Amniotic epithelial cell (primary cell): ENCODE results near the gene VTN.
A peak's percentile ranks its signal among the peaks of the same experiment; 100 is the strongest.

Experiments
- DNase-seq: peaks from one replicate; pipeline ENCODE4 v3.0.0-alpha.2; 2010; ENCODE audit warnings: low read depth

Gene VTN, protein sequence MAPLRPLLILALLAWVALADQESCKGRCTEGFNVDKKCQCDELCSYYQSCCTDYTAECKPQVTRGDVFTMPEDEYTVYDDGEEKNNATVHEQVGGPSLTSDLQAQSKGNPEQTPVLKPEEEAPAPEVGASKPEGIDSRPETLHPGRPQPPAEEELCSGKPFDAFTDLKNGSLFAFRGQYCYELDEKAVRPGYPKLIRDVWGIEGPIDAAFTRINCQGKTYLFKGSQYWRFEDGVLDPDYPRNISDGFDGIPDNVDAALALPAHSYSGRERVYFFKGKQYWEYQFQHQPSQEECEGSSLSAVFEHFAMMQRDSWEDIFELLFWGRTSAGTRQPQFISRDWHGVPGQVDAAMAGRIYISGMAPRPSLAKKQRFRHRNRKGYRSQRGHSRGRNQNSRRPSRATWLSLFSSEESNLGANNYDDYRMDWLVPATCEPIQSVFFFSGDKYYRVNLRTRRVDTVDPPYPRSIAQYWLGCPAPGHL

DNA sequence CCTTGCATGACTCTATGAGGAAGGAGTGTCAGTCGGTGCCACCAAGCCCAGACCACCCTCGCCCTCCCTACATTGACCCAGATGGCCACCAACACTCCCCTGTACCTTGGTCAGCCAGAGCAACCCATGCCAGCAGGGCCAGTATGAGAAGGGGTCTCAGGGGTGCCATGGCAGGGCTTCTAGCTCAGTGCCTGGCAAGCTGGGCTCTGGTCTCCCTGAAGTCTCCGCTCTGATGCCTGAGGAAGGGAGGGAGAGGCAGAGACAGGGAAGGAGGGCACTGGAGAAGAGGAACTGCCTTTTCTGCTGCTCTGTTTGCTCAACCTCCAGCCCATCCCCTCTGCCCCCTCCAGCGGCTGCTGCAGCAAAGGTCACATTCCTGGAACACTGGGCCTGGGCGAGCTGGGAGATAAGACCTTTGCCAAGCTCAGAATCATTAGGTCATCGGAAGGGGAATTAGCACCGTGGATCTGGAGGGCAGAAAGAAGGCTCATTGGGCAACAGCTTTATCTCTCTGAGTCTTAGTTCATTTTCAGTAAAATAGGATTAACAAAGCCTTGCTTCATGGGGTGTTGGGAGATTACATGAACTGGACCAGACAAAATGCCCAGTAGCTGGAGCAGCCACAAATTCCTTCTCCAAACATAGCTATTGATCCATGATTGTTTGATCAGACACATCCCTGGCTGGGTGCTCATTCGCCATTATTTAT lies at the start of gene VTN:
Gene VTN (minus strand): TSS at position 273 of the 709 bp plus-strand sequence. CDS start 104 bp downstream, at position 169.
- peak; percentile 100 for DNase-seq

DNA sequence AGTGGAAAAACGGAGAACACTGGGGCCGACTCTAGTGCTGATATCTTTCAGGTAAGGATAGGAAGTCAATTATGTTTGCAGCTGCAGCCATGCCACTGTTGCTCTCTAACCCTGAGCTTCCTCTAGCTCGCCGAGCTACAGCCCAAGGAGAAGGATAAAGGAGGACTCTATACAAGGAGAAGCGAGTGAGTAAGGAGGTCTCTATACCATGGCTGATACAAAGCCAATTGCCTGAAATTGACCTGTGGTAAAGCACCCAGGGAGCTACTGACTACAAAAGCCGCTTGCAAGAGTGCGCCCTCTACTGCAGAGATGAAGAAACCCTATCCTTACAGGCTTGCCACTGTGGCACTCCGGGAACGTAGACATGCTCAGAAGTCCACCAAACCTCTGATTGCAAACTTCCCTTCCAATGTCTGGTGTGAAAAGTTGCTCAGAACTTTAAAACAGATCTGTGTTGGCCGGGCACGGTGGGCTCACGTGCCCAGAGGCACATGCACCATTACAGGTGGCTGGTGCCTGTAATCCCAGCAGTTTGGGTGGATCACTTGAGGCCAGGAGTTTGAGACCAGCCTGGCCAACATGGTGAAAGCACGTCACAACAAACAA lies 46.7 kb upstream of the VTN start:
- peak; percentile 64 for DNase-seq

DNA sequence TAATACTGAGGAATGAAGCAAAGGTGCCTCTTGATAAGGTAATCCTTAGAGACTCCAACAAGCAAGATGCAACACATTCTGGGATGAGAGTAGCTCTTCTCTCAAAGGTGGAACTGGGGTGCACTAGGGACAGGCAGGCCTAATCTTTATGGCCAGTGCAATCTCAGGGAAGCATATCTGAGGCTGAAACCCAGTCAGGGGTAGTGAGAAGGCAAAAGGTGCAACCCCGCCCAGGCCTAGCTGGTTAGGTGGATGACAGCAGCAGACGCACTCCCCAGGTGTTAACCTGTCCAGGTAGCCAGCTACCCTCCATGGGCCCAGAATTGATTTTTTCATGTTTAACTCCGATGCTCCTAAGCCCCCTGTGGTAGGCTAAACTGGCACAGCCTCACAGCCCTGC lies 45.8 kb upstream of the VTN start:
- DNase-seq: no peak

DNA sequence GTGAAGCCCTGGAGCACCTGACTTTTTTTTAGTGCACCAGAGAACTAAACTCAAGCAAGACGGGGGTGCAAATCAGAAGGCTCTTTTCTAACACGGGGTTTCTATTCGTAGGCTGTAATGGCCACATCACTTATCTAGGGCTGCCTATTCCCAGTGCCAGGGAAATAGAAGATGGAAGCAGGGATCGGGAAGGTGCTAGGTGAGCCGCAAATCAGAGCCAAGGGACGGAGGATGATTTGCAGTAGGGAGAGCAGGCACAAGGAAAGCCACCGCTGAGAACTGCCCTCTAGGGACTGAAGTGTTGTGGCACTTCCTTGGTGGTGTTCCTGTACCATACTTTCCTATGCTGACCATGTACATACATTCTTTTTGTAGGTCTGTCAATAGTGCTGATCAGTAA lies 43.7 kb upstream of the VTN start:
- DNase-seq: no peak

DNA sequence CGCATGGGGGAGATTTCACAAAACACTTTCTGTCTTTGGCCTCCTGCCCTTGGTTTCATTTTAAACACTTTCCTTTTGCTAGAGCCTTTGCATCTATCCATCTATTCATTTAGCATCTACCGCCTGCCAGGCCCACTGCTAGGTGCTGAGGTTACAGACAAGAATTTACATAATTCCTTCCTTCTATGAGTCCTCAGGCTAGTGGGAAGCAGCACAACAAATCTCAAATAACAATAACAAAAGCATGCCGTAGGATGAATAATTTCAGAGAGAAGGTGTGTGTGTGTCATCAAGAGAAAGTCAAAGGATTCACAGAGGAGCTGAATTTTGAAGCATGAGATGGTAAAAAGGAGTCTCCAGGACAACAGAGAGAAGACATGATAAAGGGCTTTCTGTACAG lies 42.0 kb upstream of the VTN start:
- DNase-seq: no peak

DNA sequence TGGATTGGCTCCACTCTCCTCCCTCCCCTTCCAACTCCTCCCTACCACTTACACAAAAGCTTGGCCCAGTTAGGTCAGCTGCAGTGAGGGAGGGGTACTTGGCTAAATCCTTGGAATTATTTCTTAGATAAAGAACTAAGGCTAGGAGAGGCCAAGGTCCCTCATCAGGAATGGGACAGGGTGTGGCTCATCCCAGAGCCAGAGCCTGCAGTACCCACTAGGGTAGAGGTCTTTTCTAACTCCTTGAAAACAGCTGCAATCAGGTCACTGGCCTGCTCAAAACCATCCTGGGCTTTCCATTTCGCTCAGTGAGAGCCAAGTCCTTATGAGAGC lies 37.8 kb upstream of the VTN start:
- no peak for DNase-seq

DNA sequence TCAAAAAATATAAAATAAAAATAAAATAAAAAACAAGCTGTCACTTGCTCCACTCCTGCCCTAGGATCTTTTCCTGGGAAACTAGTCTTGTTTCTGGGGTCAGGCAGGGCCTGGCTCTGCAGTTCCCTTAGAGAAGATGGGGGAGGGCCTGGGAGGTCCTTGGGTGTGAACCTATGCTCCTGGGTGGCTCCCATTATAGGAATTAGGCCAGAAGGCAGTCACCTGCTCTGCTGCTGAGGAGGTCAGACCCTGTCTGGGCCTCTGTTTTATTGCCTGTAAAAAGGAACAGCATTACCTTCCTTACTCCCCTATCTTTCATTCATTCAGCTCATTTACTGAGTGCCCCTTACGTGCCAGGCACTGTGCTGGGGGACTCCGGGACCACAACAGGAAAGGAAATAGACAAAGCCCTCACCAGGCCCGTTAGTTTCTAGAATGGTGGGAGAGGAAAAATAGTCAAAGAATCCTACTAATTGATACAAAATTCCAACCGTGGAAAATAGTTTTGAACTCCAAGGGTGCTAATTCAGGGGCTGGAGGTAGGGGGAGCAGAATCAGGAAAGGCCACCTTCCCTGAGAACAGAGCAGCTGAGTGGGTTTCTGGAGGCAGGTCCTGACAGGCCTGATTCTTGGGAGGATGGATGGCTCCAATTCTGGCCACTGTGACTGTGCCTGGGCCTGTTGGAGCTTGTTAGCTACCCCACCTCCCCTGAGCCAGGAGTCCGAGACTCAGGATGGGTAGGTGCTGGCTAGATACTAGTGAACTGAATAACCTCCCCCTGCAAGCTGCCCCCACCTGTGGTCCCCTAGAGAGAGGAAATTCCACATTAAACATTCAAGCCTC lies 37.2 kb upstream of the VTN start:
- DNase-seq: no peak

DNA sequence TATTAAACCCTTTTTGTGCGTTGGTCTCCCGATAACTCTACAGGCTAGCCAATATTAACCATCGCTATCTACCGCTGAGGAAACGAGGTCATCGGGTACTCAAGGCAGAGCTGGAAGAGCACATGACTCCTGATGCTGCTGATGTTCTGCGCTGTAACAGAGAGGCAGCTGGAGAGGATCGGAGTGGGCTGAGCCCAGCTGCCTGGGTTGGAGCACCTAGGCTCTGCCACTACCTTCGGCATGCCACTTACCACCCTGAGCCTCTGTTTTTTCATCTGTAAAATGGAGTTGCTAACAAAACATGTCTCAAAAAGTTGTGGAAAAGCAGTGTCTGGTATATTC lies 36.3 kb upstream of the VTN start:
- DNase-seq: peak; percentile 42

DNA sequence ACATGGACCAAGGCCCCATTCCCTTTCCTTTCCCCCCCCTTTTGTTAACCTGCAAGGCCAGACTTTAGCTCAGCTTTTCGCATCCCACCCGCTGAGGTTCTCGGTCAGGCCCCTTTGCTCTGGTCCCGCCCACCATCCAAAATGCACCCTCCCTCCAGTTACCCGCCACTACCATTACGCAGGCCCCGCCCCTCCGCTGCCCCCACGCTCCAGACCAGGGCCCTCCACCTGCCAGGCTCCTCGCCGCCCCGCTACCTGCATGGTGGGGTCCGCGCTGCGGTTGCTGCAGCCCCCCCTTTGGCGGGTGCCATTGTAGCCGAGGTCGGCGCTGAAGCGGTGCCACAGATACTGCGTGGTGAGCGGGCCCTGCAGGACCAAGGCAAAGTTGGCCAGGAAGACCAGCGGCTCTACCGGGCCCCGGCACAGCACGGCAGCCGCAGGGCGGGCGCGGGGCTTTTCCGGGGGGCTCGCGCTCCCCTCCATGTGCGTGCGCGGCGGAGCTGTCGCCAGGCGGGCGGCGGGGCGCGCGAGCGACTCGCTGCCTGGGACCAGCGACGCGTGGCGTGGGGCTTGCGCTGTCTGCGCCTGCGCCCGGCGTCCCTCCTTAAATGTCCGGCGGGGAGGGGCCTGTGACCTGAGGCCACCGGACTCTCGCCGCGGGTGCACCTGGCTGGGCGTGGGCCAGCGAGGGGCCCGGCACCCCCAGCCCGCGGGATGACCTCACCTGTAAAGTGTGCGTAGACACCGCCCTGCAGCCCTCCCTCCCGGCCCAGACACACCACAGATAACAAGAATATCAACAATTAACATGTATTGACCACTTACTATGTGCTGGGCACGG lies 35.7 kb upstream of the VTN start, which contains the start of gene SLC46A1:
Gene SLC46A1 (minus strand): TSS at position 581 of the 841 bp plus-strand sequence. CDS start 98 bp downstream, at position 483.
- no peak for DNase-seq

DNA sequence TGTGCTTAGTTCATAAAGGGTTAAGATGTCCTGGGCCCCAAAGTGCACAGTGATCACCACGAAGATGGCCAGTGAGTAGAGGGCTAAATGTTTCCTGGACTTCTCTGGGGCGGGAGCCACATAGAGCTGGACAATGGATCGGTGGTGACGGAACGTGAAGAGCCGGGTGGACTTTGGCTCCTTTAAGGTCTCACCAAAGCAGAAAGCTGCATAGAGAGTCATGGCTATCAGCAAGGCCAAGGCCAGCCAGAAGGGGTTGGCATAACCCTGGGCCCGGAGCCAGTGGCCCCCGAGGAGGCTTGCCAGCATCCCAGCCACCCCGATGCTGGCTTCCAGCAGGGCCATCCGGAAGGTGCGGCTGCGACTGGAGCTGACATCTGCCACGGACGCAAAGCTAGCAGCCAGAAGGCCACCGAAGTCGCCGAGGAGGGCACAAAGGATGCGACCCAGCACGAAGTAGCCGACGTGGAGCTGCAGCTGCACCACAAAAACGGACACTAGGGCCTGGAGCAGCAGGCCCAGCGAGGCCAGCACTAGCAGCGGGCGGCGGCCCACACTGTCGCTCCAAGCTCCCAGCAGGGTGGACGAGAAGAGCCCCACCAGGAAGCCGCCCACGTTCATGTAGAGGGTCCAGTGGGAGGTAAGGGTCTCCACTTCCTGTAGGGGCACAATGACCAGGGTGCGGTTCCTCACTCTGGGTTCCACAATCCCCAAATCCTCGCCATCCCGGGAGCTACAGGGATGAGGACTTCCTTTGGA lies 34.9 kb upstream of the VTN start:
- DNase-seq: no peak

DNA sequence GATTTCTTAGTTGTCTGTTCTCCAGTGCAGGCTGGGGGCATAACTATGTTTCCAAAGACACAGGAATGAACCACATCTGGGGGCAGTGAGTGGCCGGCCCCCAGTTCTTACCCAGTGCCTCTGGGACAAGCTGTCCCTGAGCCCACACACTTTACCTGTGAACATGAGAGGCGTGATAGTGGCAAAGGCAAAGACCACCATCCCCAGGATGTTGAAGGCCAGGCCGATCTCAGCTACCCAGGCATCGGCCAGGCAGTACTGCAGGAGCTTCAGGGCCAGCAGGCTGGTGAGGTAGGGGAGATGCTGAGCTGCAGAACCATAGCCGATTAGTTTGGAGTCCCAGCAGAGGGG lies 34.3 kb upstream of the VTN start:
- no peak for DNase-seq

DNA sequence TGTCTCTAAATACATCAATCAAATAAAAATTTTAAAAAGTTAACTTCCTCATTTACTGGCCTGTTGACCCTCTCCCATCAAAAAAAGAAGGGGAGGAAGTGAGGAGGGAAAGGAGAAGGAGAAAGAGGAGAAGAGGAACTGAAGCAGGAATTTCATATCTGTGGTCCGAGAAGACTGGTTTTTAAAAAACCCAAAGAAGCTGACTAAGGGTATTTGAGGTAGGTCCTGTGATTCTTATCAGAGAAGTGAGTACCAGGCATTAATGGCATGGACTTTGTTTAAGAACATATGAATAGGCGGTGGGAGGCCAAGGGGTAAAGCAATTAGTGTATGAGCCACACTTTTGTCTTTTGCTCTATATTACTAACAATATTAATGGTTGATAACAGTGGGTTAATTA lies 33.9 kb upstream of the VTN start:
- no peak for DNase-seq

DNA sequence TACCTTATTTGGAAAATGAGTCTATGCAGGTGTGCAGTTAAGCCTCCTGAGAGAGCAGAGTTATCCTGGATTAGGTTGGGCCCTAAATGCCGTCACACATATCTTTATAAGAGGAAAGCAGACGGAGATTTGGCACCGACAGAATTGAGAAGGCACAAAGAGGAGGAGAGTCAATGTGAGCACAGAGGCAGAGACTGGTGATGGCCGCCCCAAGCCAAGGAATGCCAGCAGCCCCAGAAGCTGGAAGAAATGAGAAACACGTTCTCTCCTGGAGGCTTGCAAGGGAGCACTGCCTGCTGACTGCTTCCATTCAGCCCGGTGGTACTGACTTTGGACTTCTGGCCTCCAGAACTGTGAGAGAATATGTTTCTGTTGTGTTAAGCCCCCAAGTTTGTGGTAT lies 32.7 kb upstream of the VTN start:
- no peak for DNase-seq

DNA sequence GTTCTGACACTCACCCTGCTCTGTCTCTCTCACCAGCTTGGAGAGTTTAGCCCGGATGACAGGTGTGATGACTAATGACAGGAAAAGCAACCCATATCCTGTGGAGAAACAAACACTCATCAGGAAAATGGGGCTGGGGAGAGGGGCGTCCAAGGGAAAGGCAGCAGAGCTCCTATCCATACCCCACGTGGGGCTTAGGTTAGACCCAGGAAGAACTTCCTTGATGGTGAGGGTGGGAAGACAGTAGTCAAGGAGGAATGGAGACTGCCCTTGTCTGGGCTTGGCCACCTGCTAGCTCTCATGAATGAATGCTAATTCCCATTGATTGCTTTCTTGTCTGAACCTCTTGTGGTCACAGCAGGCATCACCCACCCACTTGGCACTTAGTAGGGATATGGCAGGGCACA lies 32.1 kb upstream of the VTN start:
- no peak for DNase-seq

DNA sequence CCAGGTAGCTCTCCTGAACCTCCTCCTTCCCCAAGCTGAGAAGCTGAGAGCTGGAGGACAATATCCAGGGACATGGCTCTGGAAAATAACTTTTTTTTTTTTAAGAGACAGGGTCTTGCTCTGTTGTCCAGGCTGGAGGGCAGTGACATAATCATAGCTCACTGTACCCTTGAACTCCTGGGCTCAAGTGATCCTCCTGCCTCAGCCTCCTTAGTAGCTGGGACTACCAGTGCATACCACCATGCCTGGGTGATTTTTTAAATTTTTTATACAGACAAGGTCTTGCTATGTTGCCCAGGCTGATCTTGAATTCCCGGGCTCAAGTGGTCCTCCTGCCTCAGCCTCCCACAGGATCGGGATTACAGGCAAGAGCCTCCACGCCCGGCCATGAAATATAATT lies 29.7 kb upstream of the VTN start:
- DNase-seq: no peak

DNA sequence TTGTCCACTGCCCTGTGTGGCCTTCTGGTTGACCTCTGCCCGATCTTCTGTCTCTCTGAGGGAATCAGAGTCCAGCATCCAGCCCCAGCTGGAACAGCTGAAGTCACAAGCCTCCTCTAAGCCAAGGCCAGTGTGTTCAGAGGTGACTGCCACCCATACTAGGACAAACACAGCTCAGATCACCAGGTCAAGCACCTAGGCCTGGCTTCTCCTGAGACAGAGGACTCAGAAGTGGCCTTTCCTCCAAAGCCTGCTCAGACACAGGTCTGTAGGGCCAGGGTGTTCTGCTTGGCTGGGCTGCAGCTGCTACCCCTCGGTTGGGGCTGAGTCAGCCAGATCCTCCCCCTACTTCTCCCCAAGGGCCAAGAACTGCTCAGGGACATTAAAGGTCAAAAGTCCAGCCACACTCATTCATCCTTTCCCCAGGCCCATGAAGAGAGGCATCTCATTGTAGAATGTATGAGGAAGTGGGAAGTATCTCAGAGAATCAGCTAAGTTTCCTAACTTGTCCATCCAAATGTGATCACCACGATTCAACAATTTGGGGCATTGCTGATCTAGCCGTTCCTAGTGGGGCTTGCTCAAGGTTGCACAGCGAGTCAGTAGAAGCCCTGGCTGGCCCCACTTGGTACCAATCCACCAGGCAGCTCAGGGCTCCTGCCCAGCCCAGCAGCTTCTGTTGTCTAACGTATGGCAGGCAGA lies 28.3 kb upstream of the VTN start:
- peak; percentile 63 for DNase-seq

DNA sequence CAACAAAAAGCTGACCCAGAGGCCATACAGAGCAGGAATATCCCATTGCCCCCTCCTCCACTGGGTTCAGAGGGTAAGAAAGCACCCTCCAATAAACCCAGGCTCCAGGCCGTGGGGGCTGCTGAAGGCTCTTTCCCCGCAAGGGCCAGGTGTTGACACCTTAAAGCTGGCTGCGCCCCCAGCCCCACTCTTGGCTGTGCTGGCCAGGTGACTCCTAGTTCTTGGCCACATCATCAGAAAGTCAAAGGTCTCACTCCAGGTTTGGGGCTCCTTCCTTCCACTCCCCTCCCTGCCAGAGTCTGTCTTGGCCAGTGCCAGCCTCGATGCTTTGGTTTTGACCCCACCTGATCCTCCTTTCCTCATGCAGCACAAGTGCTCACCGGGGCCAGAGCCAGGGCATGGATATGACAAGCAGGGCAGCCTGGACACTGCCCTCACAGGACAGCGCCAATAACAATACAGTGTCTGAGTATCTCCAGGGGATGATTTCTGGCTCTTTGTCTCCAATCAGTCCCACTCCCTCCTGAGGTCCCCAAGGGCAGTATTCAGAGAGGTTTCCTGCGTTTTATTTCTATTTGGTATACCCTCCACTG lies 27.7 kb upstream of the VTN start:
- no peak for DNase-seq

DNA sequence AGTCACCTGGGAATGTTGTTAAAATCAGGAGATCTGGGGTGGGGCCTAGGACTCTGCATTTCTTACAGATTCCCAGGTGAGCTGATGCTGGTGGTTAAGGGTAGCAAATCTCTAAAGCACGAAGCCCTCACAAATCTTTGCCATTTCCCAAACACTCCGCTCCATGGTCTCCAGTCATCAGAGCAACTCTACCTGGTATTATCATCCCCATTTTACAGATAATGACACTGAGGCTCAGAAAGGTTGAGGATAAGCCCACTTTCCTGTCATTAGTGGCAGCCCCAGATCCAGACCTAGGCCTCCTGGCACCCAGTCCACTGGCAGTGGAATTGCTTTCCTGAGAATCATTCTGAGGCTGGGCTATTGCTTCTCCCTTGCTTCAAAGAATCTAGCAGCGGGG lies 27.2 kb upstream of the VTN start:
- no peak for DNase-seq

DNA sequence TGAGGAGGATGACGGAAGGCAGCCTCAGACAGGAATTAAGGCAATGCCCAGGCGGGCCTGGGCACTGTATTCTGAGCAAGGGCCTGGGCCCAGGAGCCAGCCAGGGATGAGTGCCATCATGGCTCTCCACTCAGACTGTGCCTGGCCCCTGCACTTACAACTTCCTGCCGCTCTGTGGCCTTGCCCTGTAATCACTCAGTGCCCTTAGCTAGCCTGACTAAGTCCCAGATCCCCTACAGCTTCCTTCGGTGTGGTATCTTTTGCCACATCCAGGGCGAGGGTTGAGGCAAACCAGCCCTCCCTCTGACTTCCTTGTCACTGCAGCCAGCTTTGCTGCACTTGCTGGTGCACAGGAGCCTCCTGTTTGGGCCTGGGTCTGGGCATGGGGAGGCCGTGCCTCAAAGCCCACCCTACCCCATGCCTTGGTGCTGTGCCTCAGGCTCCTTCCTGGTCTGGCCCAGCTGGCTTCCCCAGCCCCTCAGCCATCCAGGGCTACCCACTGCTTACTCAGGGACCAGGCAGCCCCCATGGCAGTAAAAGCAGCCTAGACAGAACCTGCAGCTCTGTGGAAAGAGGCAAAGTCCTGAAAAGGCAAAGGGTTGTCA lies 26.6 kb upstream of the VTN start:
- no peak for DNase-seq
